Activated naive CD8-positive, alpha-beta T cell treated with anti-CD3 and anti-CD28 coated beads, Interleukin-2, amount 10 ng/mL, durations not matched to agents 7 days and 5 days (primary cell): Measurements from ENCODE around the gene TBC1D30. TPM values are rescaled to one million over a fixed set of nuclear protein-coding genes. Genes with fewer than 3 reads are reported as not detected.
A peak's percentile ranks its signal among the peaks of the same experiment; 100 is the strongest.
"Not testable (repeated sequence)": the region's sequence is repeated elsewhere in the genome, so short reads cannot be mapped to it uniquely, and the experiment has no call there.

ENCODE experiments used
- ATAC-seq: fragments of 150-1000 bp; cut with Tn5 transposase; one replicate; pipeline ENCODE4 v1.10.0; 2021; ENCODE audit warnings: low read depth, moderate library complexity
- POLR2A ChIA-PET: fragments of 350-600 bp; sonication (Branson Sonifier 250); formaldehyde crosslinking; loops from one replicate; lab custom pipeline; 2021; ENCODE audit warnings: antibody characterized with exemption; lab: Charles Lee
- DNase-seq: peaks from one replicate; pipeline ENCODE4 v3.0.0; 2021
- H3K27ac Mint-ChIP-seq: one replicate; pipeline ENCODE4 v1.8.0; 2022; ENCODE audit warnings: mild to moderate bottlenecking, mixed read lengths
- H3K27me3 Mint-ChIP-seq: one replicate; pipeline ENCODE4 v1.8.0; 2022; ENCODE audit warnings: mild to moderate bottlenecking, moderate library complexity, mixed read lengths
- H3K36me3 Mint-ChIP-seq: one replicate; pipeline ENCODE4 v1.8.0; 2021; ENCODE audit warnings: mild to moderate bottlenecking, mixed read lengths
- H3K4me1 Mint-ChIP-seq: one replicate; pipeline ENCODE4 v1.8.0; 2021; ENCODE audit warnings: mixed read lengths
- H3K4me3 Mint-ChIP-seq: one replicate; pipeline ENCODE4 v1.8.0; 2022; ENCODE audit warnings: mild to moderate bottlenecking, moderate library complexity, mixed read lengths
- H3K9me3 Mint-ChIP-seq: one replicate; pipeline ENCODE4 v1.8.0; 2021; ENCODE audit warnings: mixed read lengths
- total RNA-seq, 2 experiments: library from RNA; stranded (reverse); gene quantifications; one replicate each; pipeline ENCODE4 v1.2.3, GENCODE V29; 2021

Gene TBC1D30
- under 1 TPM; 0.17 to 0.23 TPM for total RNA-seq

GRCh38 chr12:64824500-64825142 lies at the start of gene TBC1D30:
Gene TBC1D30 (plus strand): TSS chr12:64824647. CDS start chr12:64824880, 233 bp downstream.
- DNase-seq, result peak; percentile 40
- Mint-ChIP-seq H3K27ac (no peak within 1 kb of the TSS), H3K4me1 (peaks cover 10% of the 10 kb centered on the region), H3K4me3 (peak within 1 kb of the TSS; percentile 69), H3K36me3 (no peaks in the 10 kb centered on the region), H3K27me3 (peaks cover 70% of the 10 kb centered on the region), H3K9me3 (no peaks in the 10 kb centered on the region)
- POLR2A ChIA-PET, result no interaction called here
- ATAC-seq, result peak; percentile 65

- peaks cover 24% of the 10 kb centered on the region for H3K9me3 Mint-ChIP-seq
- H3K4me3 Mint-ChIP-seq, H3K36me3 Mint-ChIP-seq, H3K27ac Mint-ChIP-seq, H3K4me1 Mint-ChIP-seq, ATAC-seq, DNase-seq, POLR2A ChIA-PET: not testable (repeated sequence)
- H3K27me3 Mint-ChIP-seq, result peaks cover 54% of the 10 kb centered on the region
Observed at GRCh38 chr12:64775147-64775736, 49.2 kb upstream of the TBC1D30 start.

GRCh38 chr12:64779354-64779974 lies 45.0 kb upstream of the TBC1D30 start:
- H3K4me1 Mint-ChIP-seq, result peaks cover 14% of the 10 kb centered on the region
- POLR2A ChIA-PET, result interaction anchor here (0.9 kb wide), 1 partner anchor 169 kb away, joined by 3 read pairs; no protein-coding TSS in a partner anchor

GRCh38 chr12:64780132-64780530 lies 44.3 kb upstream of the TBC1D30 start:
- Mint-ChIP-seq H3K36me3 (peaks cover 4% of the 10 kb centered on the region), H3K4me1 (peaks cover 14% of the 10 kb centered on the region)

More at GRCh38 chr12:64779354-64779974, 45.0 kb upstream of the TBC1D30 start:
- peaks cover 83% of the 10 kb centered on the region for H3K27me3 Mint-ChIP-seq
- no peak overlapping the region for H3K27ac Mint-ChIP-seq
- H3K36me3 Mint-ChIP-seq, result peaks cover 4% of the 10 kb centered on the region
- ATAC-seq (no peak), DNase-seq (no peak)
- peaks cover 17% of the 10 kb centered on the region for H3K9me3 Mint-ChIP-seq
- H3K4me3 Mint-ChIP-seq, result peak overlapping the region; percentile 62

GRCh38 chr12:64780531-64781279 lies 43.7 kb upstream of the TBC1D30 start:
- Mint-ChIP-seq H3K27ac (no peak overlapping the region), H3K27me3 (peaks cover 88% of the 10 kb centered on the region), H3K4me3 (peak overlapping the region; percentile 80), H3K9me3 (peaks cover 10% of the 10 kb centered on the region), H3K4me1 (peaks cover 14% of the 10 kb centered on the region), H3K36me3 (peaks cover 2% of the 10 kb centered on the region)
- POLR2A ChIA-PET, result interaction anchor here (0.9 kb wide), 1 partner anchor 170 kb away, joined by 3 read pairs; no protein-coding TSS in a partner anchor
- ATAC-seq (peak; percentile 41), DNase-seq (peak; percentile 50)

More at GRCh38 chr12:64780132-64780530, 44.3 kb upstream of the TBC1D30 start:
- peaks cover 15% of the 10 kb centered on the region for H3K9me3 Mint-ChIP-seq
- POLR2A ChIA-PET, result interaction anchor here (0.9 kb wide), 1 partner anchor 169 kb away, joined by 3 read pairs; no protein-coding TSS in a partner anchor
- H3K27ac Mint-ChIP-seq, result no peak overlapping the region
- ATAC-seq (no peak), DNase-seq (no peak)
- peaks cover 88% of the 10 kb centered on the region for H3K27me3 Mint-ChIP-seq
- peak overlapping the region; percentile 62 for H3K4me3 Mint-ChIP-seq

GRCh38 chr12:64781280-64782190 lies 42.9 kb upstream of the TBC1D30 start:
- POLR2A ChIA-PET, result no interaction called here
- Mint-ChIP-seq H3K27me3 (peaks cover 80% of the 10 kb centered on the region), H3K9me3 (peaks cover 4% of the 10 kb centered on the region), H3K4me3 (peak overlapping the region; percentile 80), H3K27ac (no peak overlapping the region), H3K36me3 (no peaks in the 10 kb centered on the region), H3K4me1 (peaks cover 14% of the 10 kb centered on the region)
- DNase-seq, result peak; percentile 43
- ATAC-seq, result peak; percentile 43

GRCh38 chr12:64782191-64782876 lies 42.1 kb upstream of the TBC1D30 start:
- POLR2A ChIA-PET, result no interaction called here
- no peak for ATAC-seq
- Mint-ChIP-seq H3K4me1 (peaks cover 14% of the 10 kb centered on the region), H3K4me3 (peak overlapping the region; percentile 80), H3K9me3 (no peaks in the 10 kb centered on the region), H3K27me3 (peaks cover 72% of the 10 kb centered on the region), H3K36me3 (no peaks in the 10 kb centered on the region), H3K27ac (no peak overlapping the region)
- DNase-seq, result no peak

- no peak overlapping the region for H3K4me3 Mint-ChIP-seq
- peaks cover 45% of the 10 kb centered on the region for H3K27me3 Mint-ChIP-seq
- POLR2A ChIA-PET, result no interaction called here
- DNase-seq (no peak), ATAC-seq (no peak)
- H3K27ac Mint-ChIP-seq, result no peak overlapping the region
- peaks cover 11% of the 10 kb centered on the region for H3K4me1 Mint-ChIP-seq
- H3K36me3 Mint-ChIP-seq, result no peaks in the 10 kb centered on the region
- H3K9me3 Mint-ChIP-seq, result no peaks in the 10 kb centered on the region
Observed at GRCh38 chr12:64785838-64786237, 38.6 kb upstream of the TBC1D30 start.

- Mint-ChIP-seq H3K36me3 (no peaks in the 10 kb centered on the region), H3K4me3 (no peak overlapping the region), H3K4me1 (peaks cover 2% of the 10 kb centered on the region), H3K27me3 (peaks cover 12% of the 10 kb centered on the region), H3K9me3 (no peaks in the 10 kb centered on the region), H3K27ac (no peak overlapping the region)
- no peak for ATAC-seq
- DNase-seq, result no peak
- POLR2A ChIA-PET, result no interaction called here
Observed at GRCh38 chr12:64790166-64790565, 34.3 kb upstream of the TBC1D30 start.

GRCh38 chr12:64791036-64791435 lies 33.4 kb upstream of the TBC1D30 start:
- POLR2A ChIA-PET, result no interaction called here
- ATAC-seq (no peak), DNase-seq (no peak)
- Mint-ChIP-seq H3K9me3 (no peaks in the 10 kb centered on the region), H3K4me3 (no peak overlapping the region), H3K27me3 (peaks cover 6% of the 10 kb centered on the region), H3K36me3 (no peaks in the 10 kb centered on the region), H3K27ac (no peak overlapping the region), H3K4me1 (peaks cover 2% of the 10 kb centered on the region)

GRCh38 chr12:64792128-64792527 lies 32.3 kb upstream of the TBC1D30 start:
- no peaks in the 10 kb centered on the region for H3K9me3 Mint-ChIP-seq
- H3K36me3 Mint-ChIP-seq, result no peaks in the 10 kb centered on the region
- H3K4me1 Mint-ChIP-seq, result peaks cover 2% of the 10 kb centered on the region
- no peak overlapping the region for H3K4me3 Mint-ChIP-seq
- no peak overlapping the region for H3K27ac Mint-ChIP-seq
- DNase-seq (no peak), ATAC-seq (no peak)
- POLR2A ChIA-PET, result no interaction called here
- peaks cover 8% of the 10 kb centered on the region for H3K27me3 Mint-ChIP-seq

- DNase-seq (no peak), ATAC-seq (no peak)
- no peaks in the 10 kb centered on the region for H3K36me3 Mint-ChIP-seq
- H3K27ac Mint-ChIP-seq, result no peak overlapping the region
- H3K9me3 Mint-ChIP-seq, result no peaks in the 10 kb centered on the region
- POLR2A ChIA-PET, result no interaction called here
- peaks cover 14% of the 10 kb centered on the region for H3K27me3 Mint-ChIP-seq
- no peak overlapping the region for H3K4me3 Mint-ChIP-seq
- peaks cover 2% of the 10 kb centered on the region for H3K4me1 Mint-ChIP-seq
Observed at GRCh38 chr12:64793610-64794009, 30.8 kb upstream of the TBC1D30 start.
